ENCODE data around the gene TPK1. TPM values are rescaled to one million over a fixed set of nuclear protein-coding genes. Genes with fewer than 3 reads are reported as not detected.

TPK1 gene
- total RNA-seq, 1 donor = 6.9 TPM

- no peaks in the 10 kb centered on the region for H3K27me3 ChIP-seq (ENCODE audit: insufficient read depth, low read length)
- no peak overlapping the region for H3K4me3 ChIP-seq (ENCODE audit: insufficient read depth, low read length)
- H3K9me3 ChIP-seq (ENCODE audit: low read depth, low read length) = no peaks in the 10 kb centered on the region
- H3K4me1 ChIP-seq (ENCODE audit: insufficient read depth, low read length) = no peaks in the 10 kb centered on the region
- no peaks in the 10 kb centered on the region for H3K36me3 ChIP-seq (ENCODE audit: insufficient read depth, low read length)
- H4K20me1 ChIP-seq (ENCODE audit: insufficient read depth, low read length) = no peaks in the 10 kb centered on the region
- no peak for TF ChIP-seq CTCF (IDR thresholded peaks at IDR 0.05; ENCODE audit: extremely low read depth, low read depth, low read length)
- H3K27ac ChIP-seq (ENCODE audit: low read depth, low read length) = no peak overlapping the region
- DNase-seq (ENCODE audit: insufficient read length, low spot score, missing footprints) = no peak
- no peak overlapping the region for H2AFZ ChIP-seq (ENCODE audit: low read length)
- H3K4me2 ChIP-seq (ENCODE audit: insufficient read depth, low read length) = no peak overlapping the region
- H3K79me2 ChIP-seq (ENCODE audit: insufficient read depth, low read length) = no peaks in the 10 kb centered on the region
Measured at GRCh38 chr7:144519925-144520324, 315.9 kb downstream of the TPK1 start.

GRCh38 chr7:144518360-144518759 lies 317.5 kb downstream of the TPK1 start:
- Histone ChIP-seq H3K36me3 (ENCODE audit: insufficient read depth, low read length) (no peaks in the 10 kb centered on the region), H3K4me2 (ENCODE audit: insufficient read depth, low read length) (no peak overlapping the region), H3K9me3 (ENCODE audit: low read depth, low read length) (no peaks in the 10 kb centered on the region), H3K4me3 (ENCODE audit: insufficient read depth, low read length) (no peak overlapping the region), H4K20me1 (ENCODE audit: insufficient read depth, low read length) (no peaks in the 10 kb centered on the region), H3K79me2 (ENCODE audit: insufficient read depth, low read length) (no peaks in the 10 kb centered on the region), H2AFZ (ENCODE audit: low read length) (no peak overlapping the region), H3K27ac (ENCODE audit: low read depth, low read length) (no peak overlapping the region), H3K4me1 (ENCODE audit: insufficient read depth, low read length) (no peaks in the 10 kb centered on the region), H3K27me3 (ENCODE audit: insufficient read depth, low read length) (no peaks in the 10 kb centered on the region)
- DNase-seq (ENCODE audit: insufficient read length, low spot score, missing footprints) = no peak
- TF ChIP-seq CTCF (IDR thresholded peaks at IDR 0.05; ENCODE audit: extremely low read depth, low read depth, low read length) = no peak

GRCh38 chr7:144517749-144518148 lies 318.1 kb downstream of the TPK1 start:
- H3K27ac ChIP-seq (ENCODE audit: low read depth, low read length) = no peak overlapping the region
- no peak overlapping the region for H3K4me3 ChIP-seq (ENCODE audit: insufficient read depth, low read length)
- H4K20me1 ChIP-seq (ENCODE audit: insufficient read depth, low read length) = no peaks in the 10 kb centered on the region
- no peaks in the 10 kb centered on the region for H3K79me2 ChIP-seq (ENCODE audit: insufficient read depth, low read length)
- H3K4me2 ChIP-seq (ENCODE audit: insufficient read depth, low read length) = no peak overlapping the region
- no peaks in the 10 kb centered on the region for H3K9me3 ChIP-seq (ENCODE audit: low read depth, low read length)
- no peaks in the 10 kb centered on the region for H3K36me3 ChIP-seq (ENCODE audit: insufficient read depth, low read length)
- H2AFZ ChIP-seq (ENCODE audit: low read length) = no peak overlapping the region
- no peaks in the 10 kb centered on the region for H3K27me3 ChIP-seq (ENCODE audit: insufficient read depth, low read length)
- no peak for TF ChIP-seq CTCF (IDR thresholded peaks at IDR 0.05; ENCODE audit: extremely low read depth, low read depth, low read length)
- no peaks in the 10 kb centered on the region for H3K4me1 ChIP-seq (ENCODE audit: insufficient read depth, low read length)
- no peak for DNase-seq (ENCODE audit: insufficient read length, low spot score, missing footprints)

GRCh38 chr7:144516729-144517525 lies 318.9 kb downstream of the TPK1 start:
- no peaks in the 10 kb centered on the region for H3K27me3 ChIP-seq (ENCODE audit: insufficient read depth, low read length)
- no peak for DNase-seq (ENCODE audit: insufficient read length, low spot score, missing footprints)
- no peaks in the 10 kb centered on the region for H3K9me3 ChIP-seq (ENCODE audit: low read depth, low read length)
- no peaks in the 10 kb centered on the region for H3K36me3 ChIP-seq (ENCODE audit: insufficient read depth, low read length)
- H3K4me2 ChIP-seq (ENCODE audit: insufficient read depth, low read length) = no peak overlapping the region
- H3K79me2 ChIP-seq (ENCODE audit: insufficient read depth, low read length) = no peaks in the 10 kb centered on the region
- no peaks in the 10 kb centered on the region for H3K4me1 ChIP-seq (ENCODE audit: insufficient read depth, low read length)
- no peaks in the 10 kb centered on the region for H4K20me1 ChIP-seq (ENCODE audit: insufficient read depth, low read length)
- no peak overlapping the region for H3K27ac ChIP-seq (ENCODE audit: low read depth, low read length)
- no peak for TF ChIP-seq CTCF (IDR thresholded peaks at IDR 0.05; ENCODE audit: extremely low read depth, low read depth, low read length)
- H2AFZ ChIP-seq (ENCODE audit: low read length) = no peak overlapping the region
- no peak overlapping the region for H3K4me3 ChIP-seq (ENCODE audit: insufficient read depth, low read length)
